ENCODE data around the gene DEDD. TPM values are rescaled to one million over a fixed set of nuclear protein-coding genes. Genes with fewer than 3 reads are reported as not detected.
A peak's percentile ranks its signal among the peaks of the same experiment; 100 is the strongest.

DEDD gene
- total RNA-seq, 4 donors from 2014 or later: 40.2 to 60.2 (median 46.3) TPM

GRCh38 chr1:161137881-161138280 is 5.4 kb upstream of the DEDD start:
- Histone ChIP-seq H3K9me3 (no peaks in the 10 kb centered on the region), H3K27me3 (no peaks in the 10 kb centered on the region), H3K4me3 (no peak overlapping the region), H3K4me1 (peaks cover 26 to 36% of the 10 kb centered on the region in 2 donors), H3K27ac (peak overlapping the region in 2 of 4 donors; percentile 20 to 28), H3K36me3 (peaks cover 0 to 6% of the 10 kb centered on the region in 2 donors)
- no peak for DNase-seq
- TF ChIP-seq CTCF (IDR thresholded peaks at IDR 0.05 in 4 of 5, conservative IDR thresholded peaks at IDR 0.05 in 1 of 5): no peak
- no peak for TF ChIP-seq POLR2A (IDR thresholded peaks at IDR 0.05)
- no peak for ATAC-seq
- in situ Hi-C loops (cut with MboI; ENCODE audit: low sequenced_read_pairs in 4 of 4) (no loop called here), intact Hi-C loops (cut with DNase I; ENCODE audit: low total_unique reads) (loop anchor here (10.0 kb wide), 1 partner anchor 1103 kb away; the partner anchor contains the start of gene PIGM)

- ATAC-seq: no peak
- intact Hi-C loops (cut with DNase I; ENCODE audit: low total_unique reads) (loop anchor here (1.0 to 10.0 kb wide), 5 partner anchors 20 to 1098 kb away; partner anchors contain the start of genes NDUFS2, PIGM, TOMM40L and UFC1), in situ Hi-C loops (cut with MboI; ENCODE audit: low sequenced_read_pairs in 4 of 4) (no loop called here)
- no peaks in the 10 kb centered on the region for H3K27me3 ChIP-seq
- peak overlapping the region; percentile 94 to 98 (median 96) for H3K27ac ChIP-seq
- no peak for DNase-seq
- H3K9me3 ChIP-seq: no peaks in the 10 kb centered on the region
- H3K4me1 ChIP-seq: peaks cover 54 to 59% of the 10 kb centered on the region in 2 donors
- TF ChIP-seq POLR2A (IDR thresholded peaks at IDR 0.05) (no peak), CTCF (IDR thresholded peaks at IDR 0.05 in 4 of 5, conservative IDR thresholded peaks at IDR 0.05 in 1 of 5) (no peak)
- H3K4me3 ChIP-seq: peak overlapping the region; percentile 83 to 91 (median 84)
- peaks cover 0 to 24% of the 10 kb centered on the region in 2 donors for H3K36me3 ChIP-seq
Measured at GRCh38 chr1:161133220-161133740, 813 bp upstream of the DEDD start.

- intact Hi-C loops (cut with DNase I; ENCODE audit: low total_unique reads) (loop anchor here (1.0 to 10.0 kb wide), 7 partner anchors 13 to 1097 kb away; partner anchors contain the start of genes NDUFS2, NIT1, PFDN2 and PIGM), in situ Hi-C loops (cut with MboI; ENCODE audit: low sequenced_read_pairs in 4 of 4) (no loop called here)
- peaks cover 0 to 39% of the 10 kb centered on the region in 2 donors for H3K36me3 ChIP-seq
- DNase-seq (no peak), ATAC-seq (peak in 1 of 2 donors; percentile 1)
- no peaks in the 10 kb centered on the region for H3K9me3 ChIP-seq
- TF ChIP-seq CTCF (IDR thresholded peaks at IDR 0.05 in 4 of 5, conservative IDR thresholded peaks at IDR 0.05 in 1 of 5): no peak
- no peak for TF ChIP-seq POLR2A (IDR thresholded peaks at IDR 0.05)
- H3K27me3 ChIP-seq: no peaks in the 10 kb centered on the region
- peak overlapping the region; percentile 83 to 91 (median 84) for H3K4me3 ChIP-seq
- H3K27ac ChIP-seq: peak overlapping the region; percentile 94 to 98 (median 96)
- H3K4me1 ChIP-seq: peaks cover 53% of the 10 kb centered on the region in 2 donors
Measured at GRCh38 chr1:161131523-161132409, 701 bp downstream of the DEDD start.

GRCh38 chr1:161130266-161130665 is 2.2 kb downstream of the DEDD start:
- ATAC-seq (no peak), DNase-seq (no peak)
- in situ Hi-C loops (cut with MboI; ENCODE audit: low sequenced_read_pairs in 4 of 4): no loop called here
- peaks cover 48 to 49% of the 10 kb centered on the region in 2 donors for H3K4me1 ChIP-seq
- no peaks in the 10 kb centered on the region for H3K27me3 ChIP-seq
- H3K9me3 ChIP-seq: no peaks in the 10 kb centered on the region
- peak overlapping the region; percentile 94 to 98 (median 96) for H3K27ac ChIP-seq
- intact Hi-C loops (cut with DNase I; ENCODE audit: low total_unique reads): loop anchor here (10.0 kb wide), 1 partner anchor 1095 kb away; the partner anchor contains the start of gene PIGM
- no peak overlapping the region for H3K4me3 ChIP-seq
- peaks cover 0 to 43% of the 10 kb centered on the region in 2 donors for H3K36me3 ChIP-seq
- TF ChIP-seq CTCF (IDR thresholded peaks at IDR 0.05 in 4 of 5, conservative IDR thresholded peaks at IDR 0.05 in 1 of 5) (no peak), POLR2A (IDR thresholded peaks at IDR 0.05) (no peak)

Data from gastrocnemius medialis (tissue), 4 donors.